ENCODE results near the gene NET1. TPM values are rescaled to one million over a fixed set of nuclear protein-coding genes. Genes with fewer than 3 reads are reported as not detected.
A peak's percentile ranks its signal among the peaks of the same experiment; 100 is the strongest.
"Not testable (repeated sequence)": the region's sequence is repeated elsewhere in the genome, so short reads cannot be mapped to it uniquely, and the experiment has no call there.

NET1 gene
- polyA plus RNA-seq, 3 donors = 1.2 to 1.7 (median 1.4) TPM

- no peak for TF ChIP-seq CTCF (IDR thresholded peaks at IDR 0.05)
- peak overlapping the region in 1 of 2 donors; percentile 42 for H3K4me3 Mint-ChIP-seq
- Histone ChIP-seq H3K4me1 (ENCODE audit: control insufficient read depth in 1 of 2, insufficient read depth in 2 of 2, low read length in 2 of 2) (no peaks in the 10 kb centered on the region), H4K20me1 (ENCODE audit: insufficient read depth, low read length) (no peaks in the 10 kb centered on the region), H3K36me3 (replicated peaks in 1 of 2; ENCODE audit: control insufficient read depth in 1 of 2, insufficient read depth in 2 of 2, low read length in 2 of 2) (no peaks in the 10 kb centered on the region), H3K27ac (ENCODE audit: low read depth in 1 of 2, low read length in 2 of 2) (no peak overlapping the region), H3K9ac (ENCODE audit: insufficient read depth, low read length, poor library complexity, severe bottlenecking) (no peak overlapping the region), H2AFZ (ENCODE audit: insufficient read depth, low read depth, low read length, poor library complexity, severe bottlenecking) (no peak overlapping the region), H3K79me2 (ENCODE audit: insufficient read depth, low read length) (no peaks in the 10 kb centered on the region), H3K4me3 (replicated peaks in 1 of 3; ENCODE audit: low read depth in 2 of 3, low read length in 3 of 3) (no peak overlapping the region), H3K9me3 (replicated peaks in 1 of 2; ENCODE audit: control insufficient read depth in 1 of 2, insufficient read depth in 1 of 2, low read length in 2 of 2) (peaks cover 0 to 5% of the 10 kb centered on the region in 2 donors), H3K4me2 (replicated peaks; ENCODE audit: extremely low read depth, low read length, poor library complexity, severe bottlenecking) (no peak overlapping the region), H3K27me3 (ENCODE audit: control insufficient read depth in 2 of 2, insufficient read depth in 2 of 2, low read length in 2 of 2) (no peaks in the 10 kb centered on the region)
- peaks cover 0 to 4% (median 3%) of the 10 kb centered on the region in 3 donors for H3K27me3 Mint-ChIP-seq (ENCODE audit: low read depth in 3 of 3)
- H3K9me3 Mint-ChIP-seq = peaks cover 0 to 6% (median 4%) of the 10 kb centered on the region in 7 donors
- intact Hi-C loops (cut with micrococcal nuclease) = no loop called here
- no peaks in the 10 kb centered on the region for H3K4me1 Mint-ChIP-seq
- 99% methylated on average over 13 of the region's 15 CpGs for WGBS (ENCODE audit: insufficient coverage)
- no peaks in the 10 kb centered on the region for H3K36me3 Mint-ChIP-seq
- H3K27ac Mint-ChIP-seq = no peak overlapping the region
- DNase-seq = no peak
Observed at GRCh38 chr10:5470062-5470751, 57.9 kb downstream of the NET1 start.

GRCh38 chr10:5474642-5475041 is 62.3 kb downstream of the NET1 start:
- H3K4me1 Mint-ChIP-seq, H3K9me3 Mint-ChIP-seq: not testable (repeated sequence)

GRCh38 chr10:5475088-5475487 is 62.7 kb downstream of the NET1 start:
- H3K4me1 ChIP-seq (ENCODE audit: control insufficient read depth in 1 of 2, insufficient read depth in 2 of 2, low read length in 2 of 2); H2AFZ ChIP-seq (ENCODE audit: insufficient read depth, low read depth, low read length, poor library complexity, severe bottlenecking); H3K79me2 ChIP-seq (ENCODE audit: insufficient read depth, low read length); H3K27ac Mint-ChIP-seq; H3K4me3 Mint-ChIP-seq; H3K4me1 Mint-ChIP-seq; intact Hi-C loops (cut with micrococcal nuclease); H3K27me3 ChIP-seq (ENCODE audit: control insufficient read depth in 2 of 2, insufficient read depth in 2 of 2, low read length in 2 of 2); DNase-seq; H3K9me3 ChIP-seq (replicated peaks in 1 of 2; ENCODE audit: control insufficient read depth in 1 of 2, insufficient read depth in 1 of 2, low read length in 2 of 2); H3K27ac ChIP-seq (ENCODE audit: low read depth in 1 of 2, low read length in 2 of 2); H3K36me3 ChIP-seq (replicated peaks in 1 of 2; ENCODE audit: control insufficient read depth in 1 of 2, insufficient read depth in 2 of 2, low read length in 2 of 2); H4K20me1 ChIP-seq (ENCODE audit: insufficient read depth, low read length); H3K4me2 ChIP-seq (replicated peaks; ENCODE audit: extremely low read depth, low read length, poor library complexity, severe bottlenecking); H3K9me3 Mint-ChIP-seq; H3K36me3 Mint-ChIP-seq; H3K4me3 ChIP-seq (replicated peaks in 1 of 3; ENCODE audit: low read depth in 2 of 3, low read length in 3 of 3); H3K9ac ChIP-seq (ENCODE audit: insufficient read depth, low read length, poor library complexity, severe bottlenecking): not testable (repeated sequence)
- peaks cover 5 to 13% (median 9%) of the 10 kb centered on the region in 3 donors for H3K27me3 Mint-ChIP-seq (ENCODE audit: low read depth in 3 of 3)
- WGBS (ENCODE audit: insufficient coverage) = 85% methylated on average over 3 of the region's 8 CpGs

More at GRCh38 chr10:5474642-5475041, 62.3 kb downstream of the NET1 start:
- H3K27ac ChIP-seq (ENCODE audit: low read depth in 1 of 2, low read length in 2 of 2); H3K36me3 Mint-ChIP-seq; H3K36me3 ChIP-seq (replicated peaks in 1 of 2; ENCODE audit: control insufficient read depth in 1 of 2, insufficient read depth in 2 of 2, low read length in 2 of 2); H3K27ac Mint-ChIP-seq; H3K4me1 ChIP-seq (ENCODE audit: control insufficient read depth in 1 of 2, insufficient read depth in 2 of 2, low read length in 2 of 2); H3K4me3 ChIP-seq (replicated peaks in 1 of 3; ENCODE audit: low read depth in 2 of 3, low read length in 3 of 3); H2AFZ ChIP-seq (ENCODE audit: insufficient read depth, low read depth, low read length, poor library complexity, severe bottlenecking); intact Hi-C loops (cut with micrococcal nuclease); H4K20me1 ChIP-seq (ENCODE audit: insufficient read depth, low read length); H3K79me2 ChIP-seq (ENCODE audit: insufficient read depth, low read length); H3K9me3 ChIP-seq (replicated peaks in 1 of 2; ENCODE audit: control insufficient read depth in 1 of 2, insufficient read depth in 1 of 2, low read length in 2 of 2); H3K27me3 ChIP-seq (ENCODE audit: control insufficient read depth in 2 of 2, insufficient read depth in 2 of 2, low read length in 2 of 2); H3K4me3 Mint-ChIP-seq; H3K4me2 ChIP-seq (replicated peaks; ENCODE audit: extremely low read depth, low read length, poor library complexity, severe bottlenecking); DNase-seq; H3K9ac ChIP-seq (ENCODE audit: insufficient read depth, low read length, poor library complexity, severe bottlenecking): not testable (repeated sequence)
- 98% methylated on average over 3 of the region's 4 CpGs for WGBS (ENCODE audit: insufficient coverage)
- H3K27me3 Mint-ChIP-seq (ENCODE audit: low read depth in 3 of 3) = peaks cover 4 to 11% (median 9%) of the 10 kb centered on the region in 3 donors

Data from CD14-positive monocyte (primary cell).